SH-SY5Y (cell line): Measurements from ENCODE around the gene RUBCN.

Experiments used
- GATA2 ChIP-seq: IDR thresholded peaks from 2 replicates; pipeline ENCODE4 v1.6.1; 2011; ENCODE audit warnings: mild to moderate bottlenecking, low read depth, low read length
- GATA3 ChIP-seq: IDR thresholded peaks from 2 replicates; pipeline ENCODE4 v1.6.1; 2011; ENCODE audit warnings: low read depth, mild to moderate bottlenecking, low read length, moderate library complexity

DNA sequence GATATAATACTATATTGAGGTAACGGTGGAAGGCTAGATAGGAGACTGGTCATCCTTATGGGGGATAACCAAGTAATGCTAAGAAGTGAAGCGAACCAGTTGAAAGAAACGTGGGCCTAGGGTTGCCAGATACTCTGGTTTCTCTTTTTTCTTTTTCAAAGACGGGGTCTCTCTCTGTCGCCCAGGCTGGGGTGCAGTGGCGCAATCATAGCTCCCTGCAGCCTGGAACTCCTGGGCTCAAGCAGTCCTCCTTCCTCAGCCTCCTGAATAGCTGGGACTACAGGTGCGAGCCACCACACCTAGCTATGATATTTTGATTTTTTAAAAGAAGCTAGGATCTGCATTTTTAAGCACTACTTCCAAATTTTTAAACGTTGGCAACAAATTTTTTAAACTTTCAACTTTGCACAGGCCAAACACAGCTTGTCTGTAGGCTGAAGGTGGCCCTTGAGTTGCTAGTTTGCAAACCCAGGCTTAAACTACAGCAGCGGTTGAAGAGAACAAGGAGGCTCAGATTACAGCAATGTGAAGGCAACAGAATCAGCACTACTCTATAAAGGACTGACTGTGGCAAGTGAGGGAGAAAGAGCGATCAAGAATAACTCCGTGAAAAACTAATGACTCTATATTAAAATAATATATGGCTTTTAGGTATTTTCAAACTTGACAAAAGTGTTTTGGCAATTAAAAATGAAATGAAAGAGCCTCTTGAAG lies 1.2 kb upstream of the RUBCN start:
- no peak for TF ChIP-seq GATA2
- no peak for TF ChIP-seq GATA3
